ENCODE measurements around the gene PIGZ.

GRCh38 chr3:196995646-196996355 lies 27.2 kb upstream of the PIGZ start:
- no peak for TF ChIP-seq CTCF (IDR thresholded peaks at IDR 0.05)
- TF ChIP-seq POLR2A (IDR thresholded peaks at IDR 0.05), result no peak
- TF ChIP-seq POLR2AphosphoS5 (IDR thresholded peaks at IDR 0.05), result no peak
